Liver (tissue), 9 donors: ENCODE measurements around the gene ZNF185. TPM values are rescaled to one million over a fixed set of nuclear protein-coding genes. Genes with fewer than 3 reads are reported as not detected.

Experiments
- DNase-seq: peaks from one replicate; pipeline ENCODE4 v3.0.0-alpha.2; 2017; ENCODE audit warnings: low spot score
- H3K27ac ChIP-seq, 2 donors: one replicate each; pipeline ENCODE4 v1.7.0; 2013; ENCODE audit warnings: inconsistent platforms in 2 of 2, low read length in 2 of 2, control low read depth in 1 of 2, low read depth in 1 of 2, mild to moderate bottlenecking in 1 of 2
- H3K27me3 ChIP-seq, 4 donors: one replicate each; pipeline versions ENCODE4 v1.6.1 to v1.7.0; 2013; ENCODE audit warnings: low read length in 3 of 4, inconsistent platforms in 1 of 4, mild to moderate bottlenecking in 1 of 4, moderate library complexity in 1 of 4; ENCODE audit not compliant: control insufficient read depth in 4 of 4, insufficient read depth in 4 of 4
- H3K36me3 ChIP-seq, 4 donors: one replicate each; pipeline versions ENCODE4 v1.6.1 to v1.7.0; 2013; ENCODE audit warnings: low read length in 3 of 4, mild to moderate bottlenecking in 3 of 4, low read depth in 1 of 4, moderate library complexity in 1 of 4; ENCODE audit not compliant: control insufficient read depth in 4 of 4, insufficient read depth in 3 of 4
- H3K4me1 ChIP-seq, 4 donors: one replicate each; pipeline versions ENCODE4 v1.6.1 to v1.7.0; 2013; ENCODE audit warnings: low read length in 3 of 4, mild to moderate bottlenecking in 3 of 4, moderate library complexity in 1 of 4; ENCODE audit not compliant: control insufficient read depth in 4 of 4, insufficient read depth in 4 of 4
- H3K4me3 ChIP-seq, 3 donors: one replicate each; pipeline versions ENCODE4 v1.6.1 to v1.7.0; 2013; ENCODE audit warnings: low read length in 3 of 3, control low read depth in 1 of 3, low read depth in 1 of 3, mild to moderate bottlenecking in 1 of 3
- H3K9ac ChIP-seq, 2 donors: one replicate each; pipeline ENCODE4 v1.7.0; 2013; ENCODE audit warnings: low read length in 2 of 2, mild to moderate bottlenecking in 2 of 2, moderate library complexity in 2 of 2, control low read depth in 1 of 2, low read depth in 1 of 2
- H3K9me3 ChIP-seq, 4 donors: one replicate each; pipeline versions ENCODE4 v1.6.1 to v1.7.0; 2013; ENCODE audit warnings: low read length in 3 of 4; ENCODE audit not compliant: control insufficient read depth in 4 of 4
- CTCF ChIP-seq: fragments of 150-350 bp; IDR thresholded peaks from 2 replicates; pipeline ENCODE4 v1.5.1; 2017; ENCODE audit warnings: improper control_type of control experiment, low read depth, low read length; ENCODE audit not compliant: missing input control
- EGR1 ChIP-seq, 2 donors: IDR thresholded peaks; 2 replicates each; pipeline ENCODE4 v1.6.1; 2016 to 2018; ENCODE audit warnings: antibody characterized with exemption in 2 of 2, low read depth in 2 of 2
- FOXA1 ChIP-seq: IDR thresholded peaks from 2 replicates; pipeline ENCODE4 v1.6.1; 2016; ENCODE audit warnings: antibody characterized with exemption
- FOXA2 ChIP-seq: IDR thresholded peaks from 2 replicates; pipeline ENCODE4 v1.6.1; 2016; ENCODE audit warnings: antibody characterized with exemption
- GABPA ChIP-seq, 2 donors: IDR thresholded peaks in 1 of 2; conservative IDR thresholded peaks in 1 of 2; 2 replicates each; pipeline ENCODE4 v1.6.1; 2016; ENCODE audit warnings: antibody characterized with exemption in 2 of 2, mild to moderate bottlenecking in 1 of 2, moderate library complexity in 1 of 2
- HNF4A ChIP-seq, 2 donors: conservative IDR thresholded peaks; 2 replicates each; pipeline ENCODE4 v1.6.1; 2016; ENCODE audit warnings: antibody characterized with exemption in 2 of 2, mild to moderate bottlenecking in 2 of 2
- HNF4G ChIP-seq: IDR thresholded peaks from 2 replicates; pipeline ENCODE4 v1.6.1; 2016; ENCODE audit warnings: antibody characterized with exemption
- JUND ChIP-seq, 2 donors: IDR thresholded peaks; 2 replicates each; pipeline ENCODE4 v1.6.1; 2016; ENCODE audit warnings: antibody characterized with exemption in 2 of 2
- NR2F2 ChIP-seq: IDR thresholded peaks from 2 replicates; pipeline ENCODE4 v1.6.1; 2016; ENCODE audit warnings: antibody characterized with exemption
- RAD21 ChIP-seq, 2 donors: IDR thresholded peaks; 2 replicates each; pipeline ENCODE4 v1.6.1; 2016; ENCODE audit warnings: antibody characterized with exemption in 2 of 2, mild to moderate bottlenecking in 2 of 2
- REST ChIP-seq: IDR thresholded peaks from 2 replicates; pipeline ENCODE4 v1.6.1; 2016; ENCODE audit warnings: antibody characterized with exemption, mild to moderate bottlenecking
- RXRA ChIP-seq, 2 donors: IDR thresholded peaks; 2 replicates each; pipeline ENCODE4 v1.6.1; 2017 to 2018; ENCODE audit warnings: antibody characterized with exemption in 2 of 2, mild to moderate bottlenecking in 1 of 2
- SP1 ChIP-seq: IDR thresholded peaks from 2 replicates; pipeline ENCODE4 v1.6.1; 2018; ENCODE audit warnings: antibody characterized with exemption, mild to moderate bottlenecking
- TAF1 ChIP-seq: conservative IDR thresholded peaks from 2 replicates; pipeline ENCODE4 v1.6.1; 2016; ENCODE audit warnings: antibody characterized with exemption, mild to moderate bottlenecking
- YY1 ChIP-seq: IDR thresholded peaks from 2 replicates; pipeline ENCODE4 v1.6.1; 2016; ENCODE audit warnings: antibody characterized with exemption, mild to moderate bottlenecking
- WGBS: extraction: QIAGEN DNeasy Blood & Tissue Kit; methylation state at CpG from one replicate; pipeline ENCODE4 v1.1.7; 2013; 5-methylcytosine and 5-hydroxymethylcytosine counted together
- polyA plus RNA-seq, 2 donors: library from polyadenylated mRNA; stranded (reverse) in 1 of 2; unstranded in 1 of 2; fragments of 200-250 nt in 1 of 2; fragments of >200 nt in 1 of 2; fragmentation: Nextera tagmentation in 1 of 2; extraction: Ambion mirVana in 1 of 2; gene quantifications; one replicate each; pipeline versions ENCODE4 v1.2.1 to v1.2.3, GENCODE V29; 2013 to 2015
- total RNA-seq, 2 donors: library from RNA; depleted of rRNA; stranded (reverse); fragments of >200 nt; gene quantifications; one replicate each; pipeline ENCODE4 v1.2.3, GENCODE V29; 2014
- TF ChIP-seq, protein P1 (sequence below): IDR thresholded peaks from 2 replicates; pipeline ENCODE4 v1.6.1; 2016; ENCODE audit warnings: antibody characterized with exemption
- TF ChIP-seq, protein P2 (sequence below): IDR thresholded peaks from 2 replicates; pipeline ENCODE4 v1.6.1; 2016; ENCODE audit warnings: antibody characterized with exemption
- TF ChIP-seq, protein P3 (sequence below): IDR thresholded peaks from 2 replicates; pipeline ENCODE4 v1.6.1; 2016; ENCODE audit warnings: antibody characterized with exemption
- donor health status: healthy.
- donor health status: healthy.
- donor health status: healthy.
- donor health status: healthy.
- donor health status: healthy.

The ZNF185 gene
- total RNA-seq (1 to 10 TPM; 1.1 to 3.2 TPM), polyA plus RNA-seq (under 1 TPM; 0.44 to 0.80 TPM)

DNA sequence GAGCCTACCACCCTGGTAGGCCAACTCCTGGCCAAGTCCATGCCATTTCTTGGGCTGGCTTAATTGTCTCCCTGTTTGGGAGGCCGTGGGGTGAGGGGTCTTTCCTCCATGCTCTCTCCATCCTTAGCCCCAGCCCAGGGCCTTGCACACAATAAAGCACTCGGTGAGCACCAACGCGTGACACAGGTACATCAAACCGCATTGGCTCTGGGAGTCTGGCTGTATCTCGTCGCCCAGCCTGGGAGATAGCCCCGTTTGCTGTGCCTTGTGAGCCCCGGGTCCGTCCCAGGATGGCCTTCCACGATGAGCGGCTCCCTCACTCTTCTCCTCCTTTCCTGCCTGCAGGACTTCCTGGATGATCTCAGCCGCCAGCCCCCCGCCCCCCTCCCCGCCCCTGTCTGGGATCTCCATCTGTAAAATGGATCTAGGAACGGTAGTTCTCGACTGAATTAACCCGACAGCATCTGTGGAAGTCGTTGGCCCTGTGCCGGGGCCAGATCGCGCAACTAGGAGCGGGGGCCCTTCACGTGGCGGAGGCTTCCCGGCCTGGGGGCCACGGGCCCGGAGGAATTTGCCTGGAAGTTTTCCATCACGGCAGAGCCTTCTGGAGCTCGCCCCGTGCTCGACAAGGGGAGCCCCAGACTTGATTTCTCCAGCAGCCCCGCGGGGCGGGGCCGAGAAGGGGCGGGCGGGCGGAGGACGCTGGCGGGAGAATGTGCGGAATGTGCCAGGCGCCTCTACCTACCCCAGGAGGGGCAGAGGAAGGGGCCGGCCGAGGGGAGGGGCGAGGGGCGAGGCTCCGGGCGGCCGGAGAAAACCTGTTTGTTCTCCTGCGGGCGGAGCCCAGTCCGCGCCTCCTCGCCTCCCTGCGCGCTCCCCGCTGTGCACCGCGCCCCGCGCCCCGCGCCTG is at the start of gene ZNF185:
ZNF185 (plus strand) TSS at position 846 of the 910 bp plus-strand sequence. CDS start 16,423 bp downstream, outside the sequence.
- peak within 1 kb of the TSS in 1 of 3 donors; percentile 23 for H3K4me3 ChIP-seq

More for the DNA sequence above, at the start of gene ZNF185:
- WGBS, result 16% methylated on average over 60 of the region's 64 CpGs
- Histone ChIP-seq H3K9me3 (no peaks in the 10 kb centered on the region), H3K27ac (no peak within 1 kb of the TSS), H3K27me3 (peaks cover 0 to 6% (median 2%) of the 10 kb centered on the region in 4 donors), H3K4me1 (no peaks in the 10 kb centered on the region), H3K36me3 (no peaks in the 10 kb centered on the region), H3K9ac (no peak within 1 kb of the TSS)
- DNase-seq, result no peak
- TF ChIP-seq EGR1 (IDR thresholded peaks at IDR 0.05; ENCODE audit: low read depth in 2 of 2), result no peak
- no peak for TF ChIP-seq JUND (IDR thresholded peaks at IDR 0.05)
- no peak for TF ChIP-seq SP1
- no peak for TF ChIP-seq FOXA1
- TF ChIP-seq CTCF, result no peak
- no peak for TF ChIP-seq RXRA (IDR thresholded peaks at IDR 0.05)
- TF ChIP-seq, protein P1, sequence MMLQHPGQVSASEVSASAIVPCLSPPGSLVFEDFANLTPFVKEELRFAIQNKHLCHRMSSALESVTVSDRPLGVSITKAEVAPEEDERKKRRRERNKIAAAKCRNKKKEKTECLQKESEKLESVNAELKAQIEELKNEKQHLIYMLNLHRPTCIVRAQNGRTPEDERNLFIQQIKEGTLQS, result no peak
- TF ChIP-seq, protein P2, sequence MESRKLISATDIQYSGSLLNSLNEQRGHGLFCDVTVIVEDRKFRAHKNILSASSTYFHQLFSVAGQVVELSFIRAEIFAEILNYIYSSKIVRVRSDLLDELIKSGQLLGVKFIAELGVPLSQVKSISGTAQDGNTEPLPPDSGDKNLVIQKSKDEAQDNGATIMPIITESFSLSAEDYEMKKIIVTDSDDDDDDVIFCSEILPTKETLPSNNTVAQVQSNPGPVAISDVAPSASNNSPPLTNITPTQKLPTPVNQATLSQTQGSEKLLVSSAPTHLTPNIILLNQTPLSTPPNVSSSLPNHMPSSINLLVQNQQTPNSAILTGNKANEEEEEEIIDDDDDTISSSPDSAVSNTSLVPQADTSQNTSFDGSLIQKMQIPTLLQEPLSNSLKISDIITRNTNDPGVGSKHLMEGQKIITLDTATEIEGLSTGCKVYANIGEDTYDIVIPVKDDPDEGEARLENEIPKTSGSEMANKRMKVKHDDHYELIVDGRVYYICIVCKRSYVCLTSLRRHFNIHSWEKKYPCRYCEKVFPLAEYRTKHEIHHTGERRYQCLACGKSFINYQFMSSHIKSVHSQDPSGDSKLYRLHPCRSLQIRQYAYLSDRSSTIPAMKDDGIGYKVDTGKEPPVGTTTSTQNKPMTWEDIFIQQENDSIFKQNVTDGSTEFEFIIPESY, result no peak
- TF ChIP-seq FOXA2, result no peak
- TF ChIP-seq GABPA (IDR thresholded peaks at IDR 0.05 in 1 of 2, conservative IDR thresholded peaks at IDR 0.05 in 1 of 2), result no peak
- TF ChIP-seq RAD21 (IDR thresholded peaks at IDR 0.05), result no peak
- no peak for TF ChIP-seq REST
- TF ChIP-seq HNF4A (conservative IDR thresholded peaks at IDR 0.05), result no peak
- TF ChIP-seq, protein P3, sequence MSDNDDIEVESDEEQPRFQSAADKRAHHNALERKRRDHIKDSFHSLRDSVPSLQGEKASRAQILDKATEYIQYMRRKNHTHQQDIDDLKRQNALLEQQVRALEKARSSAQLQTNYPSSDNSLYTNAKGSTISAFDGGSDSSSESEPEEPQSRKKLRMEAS, result no peak
- TF ChIP-seq TAF1, result no peak
- TF ChIP-seq NR2F2, result no peak
- no peak for TF ChIP-seq YY1
- no peak for TF ChIP-seq HNF4G
